HCT116 (cell line): ENCODE results near the gene SUPT3H. TPM values are rescaled to one million over a fixed set of nuclear protein-coding genes. Genes with fewer than 3 reads are reported as not detected.

Experiments
- ATAC-seq: fragments of 200-7000 bp; cut with Tn5 transposase; 2 replicates; pipeline ENCODE4 v1.9.1; 2020; ENCODE audit warnings: mild to moderate bottlenecking, moderate library complexity
- BruUV-seq: library from RNA; stranded (reverse); fragments of 400-500 nt; replicated peaks from 2 replicates; lab custom pipeline; 2021; lab: Mats Ljungman, UMichigan
- CTCF ChIA-PET: fragments of 300-600 bp; sonication (Branson Sonifier 250); formaldehyde crosslinking; loops from one replicate; lab custom pipeline; 2021; ENCODE audit warnings: antibody characterized with exemption; lab: Charles Lee
- POLR2A ChIA-PET: fragments of 300-600, 350-600 bp; sonication (Branson Sonifier 250); formaldehyde crosslinking; loops from one replicate; lab custom pipeline; 2021; ENCODE audit warnings: antibody characterized with exemption; lab: Charles Lee
- RAD21 ChIA-PET, 2 experiments: fragments of 300-600 bp; sonication (Branson Sonifier 250); formaldehyde crosslinking; loops; one replicate each; lab custom pipeline; 2023; ENCODE audit warnings: low total read pairs in 2 of 2; ENCODE audit not compliant: uncharacterized antibody in 2 of 2, unreplicated experiment in 2 of 2, low non-redundant PET in 1 of 2; lab: Charles Lee
- DNase-seq: peaks from one replicate; pipeline ENCODE4 v3.0.0-alpha.2; 2010; ENCODE audit warnings: low read depth, low spot score
- H2AFZ ChIP-seq: fragments of 200-600 bp; shearing (Covaris generic), sonication (generic); 2 replicates; pipeline ENCODE4 v1.6.1; 2017; ENCODE audit warnings: low read depth, mixed run types, mixed read lengths, antibody characterized with exemption, low read length; ENCODE audit not compliant: poor library complexity, severe bottlenecking
- H3K27ac ChIP-seq: 2 replicates; pipeline ENCODE4 v1.5.1; 2012; ENCODE audit warnings: low read depth, low read length
- H3K27me3 ChIP-seq: fragments of 200-600 bp; sonication (generic); 2 replicates; pipeline ENCODE4 v1.6.1; 2016; ENCODE audit warnings: mixed run types, low read length, mixed read lengths; ENCODE audit not compliant: insufficient read depth
- H3K36me3 ChIP-seq, 2 experiments: fragments of 200-500 bp in 1 of 2; fragments of 200-600 bp in 1 of 2; sonication (Bioruptor generic) in 1 of 2; sonication (generic) in 1 of 2; 2 replicates each; pipeline versions ENCODE4 v1.5.1 to v1.6.1; 2014 to 2016; ENCODE audit warnings: low read length in 2 of 2, inconsistent platforms in 1 of 2, mixed read lengths in 1 of 2, mixed run types in 1 of 2; ENCODE audit not compliant: insufficient read depth in 2 of 2, control insufficient read depth in 1 of 2
- H3K4me1 ChIP-seq, 2 experiments: fragments of 200-600 bp in 1 of 2; sonication (generic) in 1 of 2; 2 replicates each; pipeline versions ENCODE4 v1.5.1 to v1.6.1; 2012 to 2017; ENCODE audit warnings: low read length in 2 of 2, inconsistent platforms in 1 of 2, mild to moderate bottlenecking in 1 of 2, mixed read lengths in 1 of 2, mixed run types in 1 of 2, moderate library complexity in 1 of 2; ENCODE audit not compliant: insufficient read depth in 2 of 2, control insufficient read depth in 1 of 2
- H3K4me2 ChIP-seq: fragments of 200-600 bp; sonication (generic); 2 replicates; pipeline ENCODE4 v1.6.1; 2017; ENCODE audit warnings: mixed run types, low read length, mixed read lengths
- H3K4me3 ChIP-seq, 2 experiments: fragments of 200-600 bp in 1 of 2; sonication (generic) in 1 of 2; replicated peaks in 1 of 2; 2 replicates each; pipeline ENCODE4 v1.5.1; 2011 to 2016; ENCODE audit warnings: low read length in 2 of 2, control low read depth in 1 of 2, low read depth in 1 of 2, mild to moderate bottlenecking in 1 of 2, mixed read lengths in 1 of 2, mixed run types in 1 of 2
- H3K79me2 ChIP-seq: fragments of 200-600 bp; sonication (generic); 2 replicates; pipeline ENCODE4 v1.6.1; 2017; ENCODE audit warnings: mild to moderate bottlenecking, mixed run types, low read length, moderate library complexity, mixed read lengths; ENCODE audit not compliant: insufficient read depth
- H3K9ac ChIP-seq: fragments of 200-600 bp; sonication (generic); 2 replicates; pipeline ENCODE4 v1.6.1; 2016; ENCODE audit warnings: low read length, mixed read lengths
- H3K9me2 ChIP-seq: fragments of 200-600 bp; sonication (generic), shearing (Covaris generic); 2 replicates; pipeline ENCODE4 v1.6.1; 2017; ENCODE audit warnings: mixed run types, mild to moderate bottlenecking, moderate library complexity; ENCODE audit not compliant: insufficient read depth
- H3K9me3 ChIP-seq, 2 experiments: fragments of 200-500 bp in 1 of 2; fragments of 200-600 bp in 1 of 2; sonication (Bioruptor generic) in 1 of 2; sonication (generic) in 1 of 2; 2 replicates each; pipeline ENCODE4 v1.6.1; 2014 to 2017; ENCODE audit warnings: low read length in 2 of 2, mixed read lengths in 2 of 2, inconsistent platforms in 1 of 2, low read depth in 1 of 2, mild to moderate bottlenecking in 1 of 2, mixed run types in 1 of 2, moderate library complexity in 1 of 2; ENCODE audit not compliant: control insufficient read depth in 1 of 2, insufficient read depth in 1 of 2
- H4K20me1 ChIP-seq: fragments of 200-600 bp; sonication (generic), shearing (Covaris generic); 2 replicates; pipeline ENCODE4 v1.6.1; 2017; ENCODE audit warnings: mixed run types, mild to moderate bottlenecking, moderate library complexity; ENCODE audit not compliant: insufficient read depth
- ATF3 ChIP-seq: IDR thresholded peaks from 2 replicates; pipeline ENCODE4 v1.6.1; 2012
- ELF1 ChIP-seq: IDR thresholded peaks from 2 replicates; pipeline ENCODE4 v1.6.1; 2012; ENCODE audit warnings: low read depth, borderline replicate concordance
- EZH2phosphoT487 ChIP-seq: fragments of 200-600 bp; IDR thresholded peaks from 2 replicates; pipeline ENCODE4 v1.6.1; 2018; ENCODE audit warnings: antibody characterized with exemption, borderline replicate concordance
- POLR2AphosphoS5 ChIP-seq: IDR thresholded peaks from 2 replicates; pipeline ENCODE4 v1.6.1; 2011; ENCODE audit warnings: mild to moderate bottlenecking, low read depth, low read length, moderate library complexity
- REST ChIP-seq: IDR thresholded peaks from 2 replicates; pipeline ENCODE4 v1.6.1; 2012; ENCODE audit warnings: low read depth
- intact Hi-C: fragments of 100-400 bp; cut with micrococcal nuclease; formaldehyde crosslinking; loops from 2 replicates; pipeline ENCODE4 v1.10.0; 2022
- total RNA-seq: library from RNA; stranded (reverse); gene quantifications from one replicate; pipeline ENCODE4 v1.2.1, GENCODE V29; 2021; ENCODE audit not compliant: unreplicated experiment

SUPT3H gene
- total RNA-seq, 1 experiment from 2014 or later, result 7.4 TPM

GRCh38 chr6:44983467-44984365 is 394.0 kb downstream of the SUPT3H start:
- intact Hi-C loops, result no loop called here
- H3K27ac ChIP-seq, result no peak overlapping the region
- H4K20me1 ChIP-seq, result no peaks in the 10 kb centered on the region
- H2AFZ ChIP-seq, result no peak overlapping the region
- ChIA-PET POLR2A (no interaction called here), CTCF (no interaction called here), RAD21 (no interaction called here)
- DNase-seq (no peak), ATAC-seq (no peak)
- H3K9ac ChIP-seq, result no peak overlapping the region
- H3K4me1 ChIP-seq, result no peaks in the 10 kb centered on the region
- no peaks in the 10 kb centered on the region for H3K9me2 ChIP-seq
- H3K4me3 ChIP-seq, result no peak overlapping the region
- H3K36me3 ChIP-seq, result no peaks in the 10 kb centered on the region
- TF ChIP-seq POLR2AphosphoS5, result no peak
- TF ChIP-seq REST, result no peak
- TF ChIP-seq ELF1, result no peak
- TF ChIP-seq ATF3, result no peak
- TF ChIP-seq EZH2phosphoT487, result no peak
- no peaks in the 10 kb centered on the region for H3K27me3 ChIP-seq
- no peak overlapping the region for H3K4me2 ChIP-seq
- H3K9me3 ChIP-seq, result no peaks in the 10 kb centered on the region
- H3K79me2 ChIP-seq, result no peaks in the 10 kb centered on the region
- BruUV-seq, result no TSS peak
